HepG2 (cell line): ENCODE measurements around the gene AFF4. TPM values are rescaled to one million over a fixed set of nuclear protein-coding genes. Genes with fewer than 3 reads are reported as not detected.

ENCODE experiments used
- BORCS8-MEF2B ChIP-seq: sonication (generic); formaldehyde crosslinking; IDR thresholded peaks from 2 replicates; pipeline ENCODE4 v1.8.0; 2022; ENCODE audit warnings: mild to moderate bottlenecking, missing genetic modification reagents
- HDAC1 ChIP-seq: sonication (generic); formaldehyde crosslinking; IDR thresholded peaks from 2 replicates; pipeline ENCODE4 v1.5.1; 2020; ENCODE audit warnings: mild to moderate bottlenecking, missing genetic modification reagents
- HNF4G ChIP-seq, 2 experiments: sonication (generic) in 1 of 2; formaldehyde crosslinking in 1 of 2; IDR thresholded peaks; 2 replicates each; pipeline versions ENCODE4 v1.4.0 to v1.6.1; 2011 to 2020; ENCODE audit warnings: borderline replicate concordance in 2 of 2, low read depth in 2 of 2, mild to moderate bottlenecking in 2 of 2, low read length in 1 of 2, missing genetic modification reagents in 1 of 2, moderate library complexity in 1 of 2
- ONECUT2 ChIP-seq: sonication (generic); formaldehyde crosslinking; IDR thresholded peaks from 2 replicates; pipeline ENCODE4 v1.4.0; 2020; ENCODE audit warnings: missing genetic modification reagents
- PTBP1 ChIP-seq: fragments of 200-400 bp; formaldehyde crosslinking; IDR thresholded peaks from 2 replicates; pipeline ENCODE4 v1.6.1; 2018; ENCODE audit warnings: low read length, low read depth; ENCODE audit not compliant: poor library complexity, severe bottlenecking
- RXRB ChIP-seq: IDR thresholded peaks from 2 replicates; pipeline ENCODE4 v1.6.1; 2016; ENCODE audit warnings: borderline replicate concordance, missing genetic modification reagents, missing compliant biosample characterization
- SCMH1 ChIP-seq: sonication (generic); formaldehyde crosslinking; IDR thresholded peaks from 2 replicates; pipeline ENCODE4 v1.9.0; 2021; ENCODE audit warnings: missing genetic modification reagents, mild to moderate bottlenecking, borderline replicate concordance
- SMAD1 ChIP-seq: sonication (generic); formaldehyde crosslinking; IDR thresholded peaks from 2 replicates; pipeline ENCODE4 v1.4.0; 2020; ENCODE audit warnings: missing genetic modification reagents, low read depth, mild to moderate bottlenecking, borderline replicate concordance
- UBTF ChIP-seq: sonication (generic); formaldehyde crosslinking; IDR thresholded peaks from 2 replicates; pipeline ENCODE4 v1.4.0; 2020; ENCODE audit warnings: mild to moderate bottlenecking, missing genetic modification reagents
- XRCC5 ChIP-seq: fragments of 200-400 bp; formaldehyde crosslinking; optimal IDR thresholded peaks from 2 replicates; pipeline ENCODE3; 2017; ENCODE audit warnings: mild to moderate bottlenecking, low read length
- ZNF142 ChIP-seq: sonication (generic); formaldehyde crosslinking; IDR thresholded peaks from 2 replicates; pipeline ENCODE4 v1.4.0; 2020; ENCODE audit warnings: missing genetic modification reagents
- ZNF331 ChIP-seq: sonication (generic); formaldehyde crosslinking; IDR thresholded peaks from 2 replicates; pipeline ENCODE4 v1.4.0; 2020; ENCODE audit warnings: missing genetic modification reagents
- ZNF343 ChIP-seq: sonication (generic); formaldehyde crosslinking; IDR thresholded peaks from 2 replicates; pipeline ENCODE4 v1.4.0; 2020; ENCODE audit warnings: mild to moderate bottlenecking, missing genetic modification reagents
- ZNF382 ChIP-seq: sonication (generic); formaldehyde crosslinking; IDR thresholded peaks from 2 replicates; pipeline ENCODE4 v1.5.0; 2020; ENCODE audit warnings: missing genetic modification reagents, mild to moderate bottlenecking, borderline replicate concordance
- ZNF460 ChIP-seq: sonication (generic); formaldehyde crosslinking; IDR thresholded peaks from 2 replicates; pipeline ENCODE4 v1.5.1; 2020; ENCODE audit warnings: missing genetic modification reagents, mild to moderate bottlenecking, borderline replicate concordance
- ZNF644 ChIP-seq: IDR thresholded peaks from 2 replicates; pipeline ENCODE4 v1.6.1; 2016; ENCODE audit warnings: low read depth
- ZNF737 ChIP-seq: sonication (generic); formaldehyde crosslinking; IDR thresholded peaks from 2 replicates; pipeline ENCODE4 v1.5.0; 2020; ENCODE audit warnings: missing genetic modification reagents, mild to moderate bottlenecking, borderline replicate concordance
- ZSCAN20 ChIP-seq: sonication (generic); formaldehyde crosslinking; IDR thresholded peaks from 2 replicates; pipeline ENCODE4 v1.4.0; 2020; ENCODE audit warnings: missing genetic modification reagents, mild to moderate bottlenecking, borderline replicate concordance
- polyA plus RNA-seq, 8 experiments: library from polyadenylated mRNA; depleted of rRNA in 3 of 8; stranded (reverse) in 7 of 8; unstranded in 1 of 8; fragments of >200 nt; fragmentation: Illumina TruSeq in 4 of 8; extraction: Trizol in 4 of 8; gene quantifications; 2 replicates each; pipeline versions ENCODE4 v1.2.1 to v1.2.3, GENCODE V29; 2011 to 2016; ENCODE audit warnings: low read depth in 4 of 8, missing spikeins in 1 of 8, mixed read lengths in 1 of 8; ENCODE audit not compliant: insufficient read depth in 1 of 8
- total RNA-seq, 5 experiments: library from RNA; depleted of rRNA; stranded (reverse); fragments of >200 nt; fragmentation: Illumina TruSeq; extraction: Trizol; gene quantifications; 2 replicates each; pipeline ENCODE4 v1.2.3, GENCODE V29; 2016; ENCODE audit warnings: low read depth in 1 of 5
- TF ChIP-seq, protein P1 (sequence below): sonication (generic); formaldehyde crosslinking; IDR thresholded peaks from 2 replicates; pipeline ENCODE4 v1.4.0; 2020; ENCODE audit warnings: missing genetic modification reagents

Gene AFF4
- total and polyA plus RNA-seq, 2 of the 13 experiments (the other 11 are each of a cell fraction or from before 2014, with no cell fraction given) = 22.1 to 25.5 TPM

- TF ChIP-seq, protein P1, sequence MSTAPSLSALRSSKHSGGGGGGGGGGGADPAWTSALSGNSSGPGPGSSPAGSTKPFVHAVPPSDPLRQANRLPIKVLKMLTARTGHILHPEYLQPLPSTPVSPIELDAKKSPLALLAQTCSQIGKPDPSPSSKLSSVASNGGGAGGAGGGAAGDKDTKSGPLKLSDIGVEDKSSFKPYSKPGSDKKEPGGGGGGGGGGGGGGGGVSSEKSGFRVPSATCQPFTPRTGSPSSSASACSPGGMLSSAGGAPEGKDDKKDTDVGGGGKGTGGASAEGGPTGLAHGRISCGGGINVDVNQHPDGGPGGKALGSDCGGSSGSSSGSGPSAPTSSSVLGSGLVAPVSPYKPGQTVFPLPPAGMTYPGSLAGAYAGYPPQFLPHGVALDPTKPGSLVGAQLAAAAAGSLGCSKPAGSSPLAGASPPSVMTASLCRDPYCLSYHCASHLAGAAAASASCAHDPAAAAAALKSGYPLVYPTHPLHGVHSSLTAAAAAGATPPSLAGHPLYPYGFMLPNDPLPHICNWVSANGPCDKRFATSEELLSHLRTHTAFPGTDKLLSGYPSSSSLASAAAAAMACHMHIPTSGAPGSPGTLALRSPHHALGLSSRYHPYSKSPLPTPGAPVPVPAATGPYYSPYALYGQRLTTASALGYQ (CRISPR knock-in tag) = no peak
- TF ChIP-seq ZNF460 (CRISPR knock-in tag) (no peak), BORCS8-MEF2B (CRISPR knock-in tag) (no peak; the same call in 1 of the 2 replicates), ZNF343 (CRISPR knock-in tag) (no peak), SCMH1 (no peak), ZNF142 (CRISPR knock-in tag) (no peak), ZSCAN20 (CRISPR knock-in tag) (peak; percentile 22; the same call in 1 of the 2 replicates), XRCC5 (peak; percentile 14), ZNF644 (CRISPR knock-in tag) (no peak), HDAC1 (CRISPR knock-in tag) (peak; percentile 57; the same call in 1 of the 2 replicates), PTBP1 (no peak), SMAD1 (CRISPR knock-in tag) (0 out of 2 replicates have a peak, but pooled peaks have one; percentile 8), ONECUT2 (CRISPR knock-in tag) (no peak), HNF4G (IDR thresholded peaks at IDR 0.05; ENCODE audit: borderline replicate concordance, low read depth, low read length) (0 out of 2 replicates have a peak, but pooled peaks have one; percentile 7), HNF4G (CRISPR knock-in tag; IDR thresholded peaks at IDR 0.05; ENCODE audit: borderline replicate concordance, low read depth) (no peak), ZNF331 (CRISPR knock-in tag) (peak; percentile 30; the same call in 1 of the 2 replicates), UBTF (CRISPR knock-in tag) (peak; percentile 92; the same call in 1 of the 2 replicates), ZNF382 (CRISPR knock-in tag) (no peak), RXRB (no peak), ZNF737 (no peak)
Observed at GRCh38 chr5:132830436-132831094, 132.9 kb downstream of the AFF4 start, which contains the start of gene SHROOM1 (continued).
